Lung (tissue), 12 donors: Measurements from ENCODE around the gene TMEM94. TPM values are rescaled to one million over a fixed set of nuclear protein-coding genes. Genes with fewer than 3 reads are reported as not detected.

Experiments used
- ATAC-seq: fragments of 200-7000 bp; cut with Tn5 transposase; one replicate; pipeline ENCODE4 v1.9.1; 2020; ENCODE audit warnings: moderate number of reproducible peaks; ENCODE audit not compliant: insufficient read depth, low FRiP score
- DNase-seq, 3 donors: peaks; one replicate each; pipeline ENCODE4 v3.0.0-alpha.2; 2013 to 2017
- H3K27ac ChIP-seq, 2 donors: one replicate each; pipeline ENCODE4 v1.5.1; 2013; ENCODE audit warnings: mild to moderate bottlenecking in 2 of 2, moderate library complexity in 2 of 2, control low read depth in 1 of 2, inconsistent platforms in 1 of 2, low read depth in 1 of 2, low read length in 1 of 2
- H3K27me3 ChIP-seq, 3 donors: one replicate each; pipeline ENCODE4 v1.5.1; 2013; ENCODE audit warnings: low read length in 2 of 3; ENCODE audit not compliant: control insufficient read depth in 3 of 3, insufficient read depth in 3 of 3
- H3K36me3 ChIP-seq, 4 donors: one replicate each; pipeline ENCODE4 v1.5.1; 2013; ENCODE audit warnings: low read length in 4 of 4, mild to moderate bottlenecking in 1 of 4, moderate library complexity in 1 of 4; ENCODE audit not compliant: control insufficient read depth in 4 of 4, insufficient read depth in 4 of 4
- H3K4me1 ChIP-seq, 5 donors: one replicate each; pipeline ENCODE4 v1.5.1; 2013; ENCODE audit warnings: low read length in 5 of 5, mild to moderate bottlenecking in 2 of 5, moderate library complexity in 1 of 5; ENCODE audit not compliant: control insufficient read depth in 5 of 5, insufficient read depth in 5 of 5
- H3K4me3 ChIP-seq: one replicate; pipeline ENCODE4 v1.5.1; 2013; ENCODE audit warnings: mild to moderate bottlenecking, control low read depth, moderate library complexity
- H3K9ac ChIP-seq, 2 donors: one replicate each; pipeline ENCODE4 v1.5.1; 2013; ENCODE audit warnings: low read length in 2 of 2, control low read depth in 1 of 2; ENCODE audit not compliant: insufficient read depth in 1 of 2
- H3K9me3 ChIP-seq, 4 donors: one replicate each; pipeline ENCODE4 v1.5.1; 2013; ENCODE audit warnings: low read length in 3 of 4, mild to moderate bottlenecking in 1 of 4, moderate library complexity in 1 of 4; ENCODE audit not compliant: control insufficient read depth in 4 of 4, insufficient read depth in 3 of 4
- CTCF ChIP-seq: IDR thresholded peaks from 2 replicates; pipeline ENCODE4 v1.5.1; 2012; ENCODE audit warnings: mild to moderate bottlenecking; ENCODE audit errors: control extremely low read depth, extremely low read depth
- WGBS, 2 donors: extraction: QIAGEN DNeasy Blood & Tissue Kit; methylation state at CpG; one replicate each; pipeline ENCODE4 v1.1.7; 2013; 5-methylcytosine and 5-hydroxymethylcytosine counted together
- polyA plus RNA-seq, 2 donors: library from polyadenylated mRNA; stranded (reverse); fragments of 200-250 nt; gene quantifications; one replicate each; pipeline ENCODE4 v1.2.1, GENCODE V29; 2013
- total RNA-seq, 2 donors: library from RNA; depleted of rRNA in 1 of 2; stranded (reverse); fragments of >200 nt in 1 of 2; gene quantifications; one replicate each; pipeline ENCODE4 v1.2.1, GENCODE V29; 2014 to 2021
- donor health status: control.
- donor health status: control.
- donor health status: Bipolar disorder and iron deficiency.
- donor health status: healthy.
- donor health status: DM: yes; HTN: yes; CAD: no.

TMEM94 gene
- total and polyA plus RNA-seq, 4 donors = 40.0 to 82.3 (median 53.3) TPM

DNA sequence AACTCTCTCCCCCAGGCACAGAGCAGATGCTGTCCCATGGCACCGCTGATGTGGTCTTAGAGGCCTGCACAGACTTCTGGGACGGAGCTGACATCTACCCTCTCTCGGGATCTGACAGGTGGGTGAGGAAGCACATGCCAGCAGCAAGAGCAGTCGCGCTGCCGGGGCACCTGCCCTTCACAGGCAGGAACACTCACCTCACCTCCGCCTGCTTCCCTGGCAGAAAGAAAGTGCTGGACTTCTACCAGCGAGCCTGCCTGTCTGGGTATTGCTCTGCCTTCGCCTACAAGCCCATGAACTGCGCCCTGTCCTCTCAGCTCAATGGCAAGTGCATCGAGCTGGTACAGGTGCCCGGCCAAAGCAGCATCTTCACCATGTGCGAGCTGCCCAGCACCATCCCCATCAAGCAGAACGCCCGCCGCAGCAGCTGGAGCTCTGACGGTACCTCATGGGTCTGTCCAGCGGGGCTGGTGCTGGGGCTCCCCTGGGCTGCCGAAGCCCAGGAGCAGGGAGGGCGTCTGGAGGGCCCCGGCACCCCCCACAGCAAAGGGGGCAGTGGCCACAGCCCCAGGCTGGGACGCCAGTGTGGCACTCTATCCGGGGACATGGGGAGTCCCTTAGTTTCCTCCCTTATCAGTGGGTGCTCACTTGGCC is 37.2 kb downstream of the TMEM94 start:
- Histone ChIP-seq H3K4me1 (peaks cover 0 to 16% (median 0%) of the 10 kb centered on the region in 5 donors), H3K36me3 (peaks cover 3 to 61% (median 25%) of the 10 kb centered on the region in 4 donors), H3K27me3 (no peaks in the 10 kb centered on the region), H3K27ac (no peak overlapping the region), H3K4me3 (no peak overlapping the region), H3K9ac (no peak overlapping the region), H3K9me3 (no peaks in the 10 kb centered on the region)
- WGBS, 2 donors = 95 to 99% methylated on average over 23 of the region's 23 CpGs
- ATAC-seq (no peak), DNase-seq (no peak)
- no peak for TF ChIP-seq CTCF

GRCh38 chr17:75494326-75494877 is 38.0 kb downstream of the TMEM94 start:
- Histone ChIP-seq H3K27me3 (no peaks in the 10 kb centered on the region), H3K9me3 (no peaks in the 10 kb centered on the region), H3K36me3 (peaks cover 3 to 68% (median 27%) of the 10 kb centered on the region in 4 donors), H3K4me3 (no peak overlapping the region), H3K9ac (no peak overlapping the region), H3K4me1 (peaks cover 0 to 14% (median 0%) of the 10 kb centered on the region in 5 donors), H3K27ac (no peak overlapping the region)
- ATAC-seq (no peak), DNase-seq (no peak)
- WGBS, 2 donors = 93 to 94% methylated on average over 14 of the region's 14 CpGs
- no peak for TF ChIP-seq CTCF

DNA sequence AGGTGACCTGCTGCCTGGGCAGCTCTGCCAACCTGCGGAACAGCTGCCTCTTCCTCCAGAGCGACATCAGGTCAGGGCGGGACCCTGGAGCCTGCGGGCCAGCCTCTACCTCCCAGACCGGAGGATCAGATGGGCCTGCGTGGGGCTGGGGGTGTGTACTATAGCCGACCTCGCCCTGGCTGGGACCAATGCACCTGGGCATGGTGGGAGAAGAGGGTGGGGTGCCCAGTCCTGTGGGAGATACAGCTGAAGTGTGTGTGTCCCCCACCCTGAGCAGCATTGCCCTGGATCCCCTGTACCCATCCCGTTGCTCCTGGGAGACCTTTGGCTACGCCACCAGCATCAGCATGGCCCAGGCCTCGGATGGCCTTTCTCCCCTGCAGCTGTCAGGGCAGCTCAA is 39.6 kb downstream of the TMEM94 start:
- no peak overlapping the region for H3K27ac ChIP-seq
- H3K27me3 ChIP-seq = no peaks in the 10 kb centered on the region
- H3K9ac ChIP-seq = no peak overlapping the region
- no peak for DNase-seq
- H3K4me1 ChIP-seq = peaks cover 0 to 3% (median 0%) of the 10 kb centered on the region in 5 donors
- H3K4me3 ChIP-seq = no peak overlapping the region
- H3K36me3 ChIP-seq = peaks cover 3 to 80% (median 26%) of the 10 kb centered on the region in 4 donors
- no peak for TF ChIP-seq CTCF
- WGBS, 2 donors = 93 to 94% methylated on average over 10 to 11 of the region's 11 CpGs
- no peak for ATAC-seq
- H3K9me3 ChIP-seq = no peaks in the 10 kb centered on the region
